Body of pancreas (tissue), 4 donors: Measurements from ENCODE around the gene BIRC5.

Experiments
- CTCF ChIP-seq, 7 experiments: fragments of 450-650 bp in 4 of 7; fragments of 200-600 bp in 3 of 7; sonication (generic) in 3 of 7; IDR thresholded peaks; one replicate each; pipeline ENCODE4 v1.5.1; 2016 to 2019; ENCODE audit warnings: antibody characterized with exemption in 7 of 7
- POLR2A ChIP-seq, 3 donors: fragments of 450-650 bp; IDR thresholded peaks; one replicate each; pipeline ENCODE4 v1.6.1; 2016; ENCODE audit warnings: antibody characterized with exemption in 3 of 3, mild to moderate bottlenecking in 2 of 3

- TF ChIP-seq CTCF (IDR thresholded peaks at IDR 0.05) (no peak), POLR2A (IDR thresholded peaks at IDR 0.05) (no peak)
Measured at GRCh38 chr17:78234261-78234865, 20.3 kb downstream of the BIRC5 start.
